DOHH2 (cell line): ENCODE measurements around the gene MRPL4.

Experiments
- H3F3A ChIP-seq: fragments of 200-600 bp; sonication (generic), shearing (Covaris generic); 2 replicates; pipeline ENCODE4 v1.6.0; 2016; ENCODE audit warnings: antibody characterized with exemption, mild to moderate bottlenecking; ENCODE audit not compliant: control insufficient read depth, insufficient read depth
- H3K27ac ChIP-seq: fragments of 200-600 bp; sonication (generic); 2 replicates; pipeline ENCODE4 v1.5.1; 2014; ENCODE audit warnings: low read depth, mild to moderate bottlenecking, low read length, moderate library complexity
- H3K27me3 ChIP-seq: fragments of 200-600 bp; sonication (generic); 2 replicates; pipeline ENCODE4 v1.6.1; 2014; ENCODE audit warnings: mild to moderate bottlenecking, low read length, mixed read lengths; ENCODE audit not compliant: control insufficient read depth
- H3K36me3 ChIP-seq: fragments of 200-600 bp; sonication (generic); 2 replicates; pipeline ENCODE4 v1.6.1; 2014; ENCODE audit warnings: mild to moderate bottlenecking, low read length, moderate library complexity, mixed read lengths; ENCODE audit not compliant: control insufficient read depth
- H3K4me1 ChIP-seq: fragments of 200-600 bp; sonication (generic); 2 replicates; pipeline ENCODE4 v1.6.1; 2014; ENCODE audit warnings: mild to moderate bottlenecking, low read length, mixed read lengths; ENCODE audit not compliant: control insufficient read depth
- H3K4me2 ChIP-seq: fragments of 200-600 bp; sonication (generic); 2 replicates; pipeline ENCODE4 v1.6.0; 2014; ENCODE audit warnings: mild to moderate bottlenecking, low read length, moderate library complexity
- H3K4me3 ChIP-seq: fragments of 200-600 bp; sonication (generic); 2 replicates; pipeline ENCODE4 v1.5.1; 2014; ENCODE audit warnings: mild to moderate bottlenecking, low read length, mixed read lengths
- H3K79me2 ChIP-seq: fragments of 200-600 bp; sonication (generic); 2 replicates; pipeline ENCODE4 v1.6.1; 2014; ENCODE audit warnings: mild to moderate bottlenecking, low read length, mixed read lengths; ENCODE audit not compliant: control insufficient read depth
- H3K9me2 ChIP-seq: fragments of 200-600 bp; sonication (generic); replicated peaks from 2 replicates; pipeline ENCODE4 v1.6.1; 2014; ENCODE audit warnings: mild to moderate bottlenecking, low read length, mixed read lengths; ENCODE audit not compliant: control insufficient read depth
- H3K9me3 ChIP-seq: fragments of 200-600 bp; sonication (generic); 2 replicates; pipeline ENCODE4 v1.6.1; 2014; ENCODE audit warnings: antibody characterized with exemption, low read length, mixed read lengths; ENCODE audit not compliant: control insufficient read depth, insufficient read depth
- H4K20me1 ChIP-seq: fragments of 200-600 bp; sonication (generic); 2 replicates; pipeline ENCODE4 v1.6.0; 2014; ENCODE audit warnings: low read depth, mild to moderate bottlenecking, antibody characterized with exemption, low read length, moderate library complexity; ENCODE audit not compliant: control insufficient read depth, insufficient read depth
- CTCF ChIP-seq: fragments of 200-600 bp; sonication (generic); IDR thresholded peaks from one replicate; pipeline ENCODE4 v1.5.1; 2014; ENCODE audit warnings: antibody characterized with exemption, mild to moderate bottlenecking, low read depth, low read length; ENCODE audit not compliant: poor library complexity, severe bottlenecking
- EZH2phosphoT487 ChIP-seq: fragments of 200-600 bp; sonication (generic); IDR thresholded peaks from 2 replicates; pipeline ENCODE4 v1.6.1; 2017; ENCODE audit warnings: borderline replicate concordance, mild to moderate bottlenecking, antibody characterized with exemption, low read length, moderate library complexity, mixed read lengths

MRPL4 gene

GRCh38 chr19:10219678-10220077, 32.3 kb upstream of the MRPL4 start:
- peak; percentile 78 for TF ChIP-seq CTCF
- TF ChIP-seq EZH2phosphoT487, result no peak
- no peaks in the 10 kb centered on the region for H3K9me2 ChIP-seq
- peaks cover 47% of the 10 kb centered on the region for H3F3A ChIP-seq
- H3K4me1 ChIP-seq, result peaks cover 59% of the 10 kb centered on the region
- no peaks in the 10 kb centered on the region for H3K27me3 ChIP-seq
- H4K20me1 ChIP-seq, result peaks cover 9% of the 10 kb centered on the region
- peak overlapping the region; percentile 88 for H3K4me2 ChIP-seq
- peaks cover 53% of the 10 kb centered on the region for H3K79me2 ChIP-seq
- H3K27ac ChIP-seq, result peak overlapping the region; percentile 95
- H3K9me3 ChIP-seq, result no peaks in the 10 kb centered on the region
- H3K4me3 ChIP-seq, result peak overlapping the region; percentile 66
- H3K36me3 ChIP-seq, result peaks cover 71% of the 10 kb centered on the region

- Histone ChIP-seq H3K9me2 (no peaks in the 10 kb centered on the region), H3K27ac (peak overlapping the region; percentile 95), H3K79me2 (peaks cover 63% of the 10 kb centered on the region), H3K9me3 (no peaks in the 10 kb centered on the region), H3K4me2 (peak overlapping the region; percentile 88), H3K27me3 (no peaks in the 10 kb centered on the region), H3F3A (peaks cover 54% of the 10 kb centered on the region), H3K36me3 (peaks cover 79% of the 10 kb centered on the region), H4K20me1 (peaks cover 11% of the 10 kb centered on the region), H3K4me1 (peaks cover 69% of the 10 kb centered on the region), H3K4me3 (peak overlapping the region; percentile 66)
- TF ChIP-seq CTCF, result no peak
- TF ChIP-seq EZH2phosphoT487, result no peak
These were observed 31.3 kb upstream of the MRPL4 start for GRCh38 chr19:10220695-10221094.

GRCh38 chr19:10222201-10222890, 29.7 kb upstream of the MRPL4 start:
- H3K4me1 ChIP-seq, result peaks cover 86% of the 10 kb centered on the region
- peaks cover 67% of the 10 kb centered on the region for H3F3A ChIP-seq
- H3K9me3 ChIP-seq, result no peaks in the 10 kb centered on the region
- peaks cover 24% of the 10 kb centered on the region for H4K20me1 ChIP-seq
- TF ChIP-seq CTCF (no peak), EZH2phosphoT487 (no peak)
- H3K79me2 ChIP-seq, result peaks cover 80% of the 10 kb centered on the region
- H3K27ac ChIP-seq, result peak overlapping the region; percentile 95
- peak overlapping the region; percentile 88 for H3K4me2 ChIP-seq
- H3K36me3 ChIP-seq, result peaks cover 91% of the 10 kb centered on the region
- no peaks in the 10 kb centered on the region for H3K9me2 ChIP-seq
- H3K27me3 ChIP-seq, result no peaks in the 10 kb centered on the region
- peak overlapping the region; percentile 66 for H3K4me3 ChIP-seq
